Measurements from ENCODE around the gene PLAA. TPM values are rescaled to one million over a fixed set of nuclear protein-coding genes. Genes with fewer than 3 reads are reported as not detected.

The PLAA gene
- polyA plus RNA-seq (2011; rRNA removed), result 21.8 and 27.3 TPM in 2 replicates
- polyA minus RNA-seq (2011; rRNA and poly(A)+ RNA removed), result 33.3 and 46.5 TPM in 2 replicates

DNA sequence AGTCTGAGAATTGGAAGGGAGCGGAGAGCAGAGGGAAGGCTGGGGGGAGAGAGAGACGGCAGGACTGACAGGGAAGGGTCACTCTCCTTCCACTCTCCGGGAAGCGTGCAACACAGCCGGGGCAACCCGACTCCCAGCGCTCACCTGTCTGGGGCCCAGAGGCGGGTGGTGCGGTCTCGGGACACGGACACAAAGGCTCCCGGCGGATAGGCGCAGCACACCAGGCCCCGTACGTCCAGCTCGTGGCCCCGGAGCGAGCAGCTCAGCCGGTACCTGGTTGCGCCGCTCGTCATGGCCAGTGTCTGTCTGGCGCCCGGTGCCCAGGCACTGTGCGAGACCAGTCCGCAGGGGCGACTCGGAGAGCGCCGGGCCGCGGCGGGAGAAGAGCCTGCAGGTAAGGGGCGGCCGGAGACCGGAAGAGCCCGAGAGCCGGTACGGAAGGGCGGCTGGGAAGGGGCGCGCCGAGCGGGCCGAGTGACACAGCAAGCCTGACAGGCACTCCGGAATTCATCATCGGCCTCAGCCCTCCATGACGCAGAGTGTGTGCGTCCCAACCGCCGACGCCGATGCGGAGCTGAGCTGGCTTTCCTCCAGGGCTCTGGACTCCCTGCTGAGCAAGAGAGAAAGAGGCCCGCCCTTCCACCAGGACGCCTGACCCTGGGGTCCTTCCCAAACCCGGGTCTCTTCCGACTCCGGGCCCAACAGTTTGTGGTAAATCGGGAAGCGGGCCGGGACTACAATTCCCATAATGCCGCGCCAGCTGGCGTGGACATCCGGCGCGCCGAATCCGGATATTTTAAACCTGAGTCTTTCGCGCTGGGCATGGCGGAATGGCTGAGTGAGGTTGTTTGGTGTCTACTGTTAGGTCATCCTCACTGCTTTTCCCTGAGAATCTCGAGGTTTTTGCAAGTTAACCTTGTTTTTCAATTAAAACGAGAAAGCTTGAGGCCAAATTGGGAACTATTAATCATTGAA lies at the start of gene PLAA:
Gene PLAA (minus strand): TSS at position 490 of the 975 bp plus-strand sequence. CDS start 197 bp downstream, at position 293.
- POLR2A ChIA-PET, result interaction anchor here (0.7 to 1.7 kb wide), 2 partner anchors 9 to 177 kb away, joined by 3 to 15 read pairs; partner anchors contain the start of gene IFT74
- Histone ChIP-seq H3K9me3 (ENCODE audit: control insufficient read depth, insufficient read depth, low read length) (peaks cover 5% of the 10 kb centered on the region; the same call in 1 of the 2 replicates), H3K4me3 (ENCODE audit: low read depth, low read length) (peak within 1 kb of the TSS; percentile 92), H3K27ac (ENCODE audit: low read depth, low read length) (peak within 1 kb of the TSS; percentile 100), H3K27me3 (ENCODE audit: control insufficient read depth, insufficient read depth, low read length) (no peaks in the 10 kb centered on the region)
- CTCF ChIA-PET, result no interaction called here
- no peak for TF ChIP-seq CTCF (IDR thresholded peaks at IDR 0.05; ENCODE audit: low read depth, low read length)
- DNase-seq (ENCODE audit: low read depth, low spot score), result peak; percentile 63

DNA sequence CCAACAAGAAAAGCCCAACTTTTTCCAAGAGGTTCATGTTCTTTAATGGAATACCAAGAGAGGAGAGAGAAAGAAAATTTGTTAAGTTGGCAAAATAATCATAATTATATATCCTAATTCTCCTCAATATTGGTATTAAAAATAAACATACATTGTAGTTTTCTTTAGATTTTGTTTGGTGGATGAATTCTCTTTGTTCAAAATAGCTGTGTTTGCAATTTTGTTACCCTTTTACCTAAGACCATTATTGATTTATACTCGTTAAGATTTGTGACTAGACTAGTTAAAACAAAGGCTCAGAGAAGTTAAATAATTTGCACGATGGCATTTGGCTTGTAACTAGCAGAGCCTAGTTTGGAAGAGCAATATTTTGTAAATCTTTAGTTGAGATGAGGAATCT lies 48.8 kb upstream of the PLAA start:
- DNase-seq (ENCODE audit: low read depth, low spot score), result no peak
- Histone ChIP-seq H3K27me3 (ENCODE audit: control insufficient read depth, insufficient read depth, low read length) (no peaks in the 10 kb centered on the region), H3K9me3 (ENCODE audit: control insufficient read depth, insufficient read depth, low read length) (no peaks in the 10 kb centered on the region), H3K27ac (ENCODE audit: low read depth, low read length) (no peak overlapping the region), H3K4me3 (ENCODE audit: low read depth, low read length) (no peak overlapping the region)
- POLR2A ChIA-PET, result no interaction called here
- TF ChIP-seq CTCF (IDR thresholded peaks at IDR 0.05; ENCODE audit: low read depth, low read length), result no peak
- CTCF ChIA-PET, result interaction anchor here (0.5 to 0.6 kb wide), 2 partner anchors 89 to 279 kb away, joined by 5 to 8 read pairs; no protein-coding TSS in a partner anchor

DNA sequence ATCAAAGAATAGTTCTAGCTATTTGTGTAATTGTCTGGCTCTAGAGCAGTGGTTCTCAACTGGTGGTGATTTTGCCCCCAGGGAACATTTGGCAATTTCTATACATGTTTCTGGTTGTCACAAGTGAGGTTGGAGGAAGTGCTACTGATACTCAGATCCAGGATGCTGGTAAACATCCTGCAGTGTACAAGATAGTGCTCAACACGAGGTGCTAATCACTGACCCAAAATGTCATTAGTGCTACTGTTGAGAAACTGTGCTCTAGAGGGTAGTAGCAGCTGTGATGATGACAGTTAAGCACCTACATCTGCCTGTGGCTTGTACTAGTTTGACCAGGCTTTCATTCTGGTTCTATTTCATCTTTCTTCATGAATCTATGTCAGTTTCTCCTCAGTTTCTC lies 36.3 kb upstream of the PLAA start:
- ChIA-PET POLR2A (no interaction called here), CTCF (no interaction called here)
- H3K9me3 ChIP-seq (ENCODE audit: control insufficient read depth, insufficient read depth, low read length), result no peaks in the 10 kb centered on the region
- no peak for DNase-seq (ENCODE audit: low read depth, low spot score)
- no peaks in the 10 kb centered on the region for H3K27me3 ChIP-seq (ENCODE audit: control insufficient read depth, insufficient read depth, low read length)
- no peak for TF ChIP-seq CTCF (IDR thresholded peaks at IDR 0.05; ENCODE audit: low read depth, low read length)
- H3K4me3 ChIP-seq (ENCODE audit: low read depth, low read length), result no peak overlapping the region
- H3K27ac ChIP-seq (ENCODE audit: low read depth, low read length), result no peak overlapping the region

DNA sequence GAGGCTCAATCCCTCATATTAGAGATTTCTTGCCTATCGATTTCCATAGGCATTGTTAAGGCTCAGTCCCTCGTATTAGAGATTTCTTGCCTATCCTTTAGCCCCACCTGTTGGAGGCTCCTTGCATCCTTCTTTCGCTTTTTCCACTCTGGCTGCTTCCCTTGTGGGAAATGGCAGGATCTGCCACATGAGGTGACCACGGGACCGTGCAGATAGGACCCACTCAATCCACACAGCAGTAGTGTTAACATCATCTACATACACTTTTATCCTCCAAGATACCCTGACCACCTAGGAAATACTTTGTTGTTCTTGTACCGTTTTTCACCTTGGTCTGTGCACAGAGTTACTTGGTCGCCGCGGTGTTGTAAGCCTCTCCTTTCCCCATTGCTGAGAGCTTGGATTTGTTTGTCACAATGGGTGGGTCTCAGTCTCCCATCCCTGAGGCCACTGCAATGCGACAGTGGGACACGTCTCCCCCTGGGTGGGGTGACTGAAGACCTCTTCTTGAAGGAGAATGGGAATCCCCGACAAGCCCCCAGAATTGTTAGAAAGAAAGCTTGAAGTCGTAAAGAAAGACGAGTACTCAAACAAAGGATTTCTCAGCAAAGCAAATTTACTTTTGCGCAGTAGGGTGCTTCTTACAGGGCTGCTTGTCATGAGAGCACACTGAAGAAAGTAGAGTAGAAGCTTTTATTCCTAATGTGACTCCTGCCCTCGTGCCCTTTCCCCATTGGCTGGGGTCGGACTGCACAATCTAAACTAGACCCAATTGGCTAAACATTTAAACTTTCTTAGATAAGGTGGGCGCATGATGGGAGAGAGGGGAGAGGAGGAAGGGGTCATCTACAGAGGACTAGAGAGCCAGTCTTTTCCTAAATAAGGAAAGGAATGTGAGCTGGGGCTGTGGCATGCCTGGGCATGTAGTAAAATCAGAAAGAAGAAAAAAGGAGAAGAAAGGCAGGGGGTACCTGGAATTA lies 29.0 kb upstream of the PLAA start:
- Histone ChIP-seq H3K27me3 (ENCODE audit: control insufficient read depth, insufficient read depth, low read length) (no peaks in the 10 kb centered on the region), H3K9me3 (ENCODE audit: control insufficient read depth, insufficient read depth, low read length) (no peaks in the 10 kb centered on the region), H3K4me3 (ENCODE audit: low read depth, low read length) (no peak overlapping the region), H3K27ac (ENCODE audit: low read depth, low read length) (no peak overlapping the region)
- CTCF ChIA-PET, result interaction anchor here (0.7 to 1.5 kb wide), 5 partner anchors 8 to 357 kb away, joined by 3 to 6 read pairs (median 4); no protein-coding TSS in a partner anchor
- POLR2A ChIA-PET, result no interaction called here
- DNase-seq (ENCODE audit: low read depth, low spot score), result no peak
- peak; percentile 58 for TF ChIP-seq CTCF (IDR thresholded peaks at IDR 0.05; ENCODE audit: low read depth, low read length)

Measured in AG04450 (cell line).